ENCODE measurements around the gene PACRG. TPM values are rescaled to one million over a fixed set of nuclear protein-coding genes. Genes with fewer than 3 reads are reported as not detected.

PACRG gene
- total RNA-seq, 1 donor from 2014 or later, result under 0.01 TPM

- Histone ChIP-seq H3K27me3 (ENCODE audit: control insufficient read depth, insufficient read depth, low read length) (no peaks in the 10 kb centered on the region), H3K36me3 (ENCODE audit: control insufficient read depth, insufficient read depth, low read length) (no peaks in the 10 kb centered on the region), H3K4me3 (ENCODE audit: low read depth, low read length) (no peak overlapping the region)
- DNase-seq (ENCODE audit: low read depth), result no peak
- TF ChIP-seq, protein P1, sequence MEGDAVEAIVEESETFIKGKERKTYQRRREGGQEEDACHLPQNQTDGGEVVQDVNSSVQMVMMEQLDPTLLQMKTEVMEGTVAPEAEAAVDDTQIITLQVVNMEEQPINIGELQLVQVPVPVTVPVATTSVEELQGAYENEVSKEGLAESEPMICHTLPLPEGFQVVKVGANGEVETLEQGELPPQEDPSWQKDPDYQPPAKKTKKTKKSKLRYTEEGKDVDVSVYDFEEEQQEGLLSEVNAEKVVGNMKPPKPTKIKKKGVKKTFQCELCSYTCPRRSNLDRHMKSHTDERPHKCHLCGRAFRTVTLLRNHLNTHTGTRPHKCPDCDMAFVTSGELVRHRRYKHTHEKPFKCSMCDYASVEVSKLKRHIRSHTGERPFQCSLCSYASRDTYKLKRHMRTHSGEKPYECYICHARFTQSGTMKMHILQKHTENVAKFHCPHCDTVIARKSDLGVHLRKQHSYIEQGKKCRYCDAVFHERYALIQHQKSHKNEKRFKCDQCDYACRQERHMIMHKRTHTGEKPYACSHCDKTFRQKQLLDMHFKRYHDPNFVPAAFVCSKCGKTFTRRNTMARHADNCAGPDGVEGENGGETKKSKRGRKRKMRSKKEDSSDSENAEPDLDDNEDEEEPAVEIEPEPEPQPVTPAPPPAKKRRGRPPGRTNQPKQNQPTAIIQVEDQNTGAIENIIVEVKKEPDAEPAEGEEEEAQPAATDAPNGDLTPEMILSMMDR (IDR thresholded peaks at IDR 0.05; ENCODE audit: insufficient read depth, low read length, severe bottlenecking), result no peak
- no peak for FAIRE-seq
Measured at GRCh38 chr6:163327165-163327880, 599.5 kb downstream of the PACRG start.

DNA sequence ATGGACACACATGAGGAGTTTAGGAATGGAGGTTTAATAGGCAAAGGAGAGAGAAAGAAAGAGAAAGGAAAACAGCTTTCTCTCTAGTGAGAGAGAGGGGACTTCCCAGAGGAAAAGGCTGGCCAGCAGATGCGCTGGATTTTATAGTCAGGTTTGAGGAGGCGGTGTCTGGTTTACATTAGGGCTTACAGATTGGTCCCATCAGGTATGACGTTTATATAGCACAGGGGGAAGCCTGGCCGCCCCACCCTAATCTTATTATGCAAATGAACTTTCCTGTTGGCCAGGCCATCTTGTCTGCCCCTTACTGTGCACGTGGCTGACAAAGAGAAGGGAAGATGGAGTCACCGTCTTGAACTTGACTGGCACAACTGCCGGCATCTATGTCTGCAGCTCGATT is 600.1 kb downstream of the PACRG start:
- TF ChIP-seq, protein P1 (IDR thresholded peaks at IDR 0.05; ENCODE audit: insufficient read depth, low read length, severe bottlenecking), result no peak
- FAIRE-seq (no peak), DNase-seq (ENCODE audit: low read depth) (no peak)
- Histone ChIP-seq H3K4me3 (ENCODE audit: low read depth, low read length) (no peak overlapping the region), H3K36me3 (ENCODE audit: control insufficient read depth, insufficient read depth, low read length) (no peaks in the 10 kb centered on the region), H3K27me3 (ENCODE audit: control insufficient read depth, insufficient read depth, low read length) (no peaks in the 10 kb centered on the region)

DNA sequence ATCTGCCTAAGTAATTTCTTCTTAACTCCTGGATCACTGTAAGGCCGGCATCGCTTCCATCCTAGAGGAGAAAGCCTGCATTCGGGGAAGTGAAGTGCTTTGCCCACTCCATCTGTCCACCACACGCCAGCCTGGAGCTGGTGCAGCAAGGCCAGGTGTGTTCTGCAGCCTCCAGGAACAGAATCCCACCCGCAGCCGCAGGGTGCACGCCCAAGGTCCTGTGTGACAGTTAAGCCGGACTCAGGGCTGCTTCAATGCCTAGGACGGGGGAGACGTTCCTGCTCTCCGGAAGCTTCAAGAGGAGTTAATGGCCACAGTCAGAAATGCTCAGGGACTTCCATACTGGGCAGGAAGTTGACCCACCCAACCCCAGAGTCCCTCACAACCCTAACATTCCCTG is 600.6 kb downstream of the PACRG start:
- no peak for DNase-seq (ENCODE audit: low read depth)
- no peak overlapping the region for H3K4me3 ChIP-seq (ENCODE audit: low read depth, low read length)
- H3K36me3 ChIP-seq (ENCODE audit: control insufficient read depth, insufficient read depth, low read length), result no peaks in the 10 kb centered on the region
- no peaks in the 10 kb centered on the region for H3K27me3 ChIP-seq (ENCODE audit: control insufficient read depth, insufficient read depth, low read length)
- TF ChIP-seq, protein P1 (IDR thresholded peaks at IDR 0.05; ENCODE audit: insufficient read depth, low read length, severe bottlenecking), result no peak
- no peak for FAIRE-seq

DNA sequence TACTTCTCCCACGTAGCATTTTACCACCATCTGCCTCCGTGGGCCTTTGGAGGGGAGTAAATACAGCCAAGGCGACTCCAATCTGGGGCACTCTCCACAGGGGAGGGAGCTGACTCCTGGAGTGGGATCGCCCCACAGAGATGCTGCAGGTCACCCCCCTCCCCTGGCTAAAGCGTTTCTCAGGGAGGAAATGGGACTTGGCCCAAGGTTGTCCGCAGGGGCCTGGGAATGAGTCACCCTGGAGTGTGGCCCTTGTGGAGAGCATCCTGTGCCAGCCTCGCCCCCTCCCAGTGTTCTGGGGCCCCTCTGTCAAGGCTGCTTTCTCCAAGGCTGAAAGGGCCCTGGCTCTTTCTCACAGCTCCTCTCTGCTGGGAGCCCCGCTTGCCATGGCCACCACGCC is 602.2 kb downstream of the PACRG start:
- no peak for FAIRE-seq

DNA sequence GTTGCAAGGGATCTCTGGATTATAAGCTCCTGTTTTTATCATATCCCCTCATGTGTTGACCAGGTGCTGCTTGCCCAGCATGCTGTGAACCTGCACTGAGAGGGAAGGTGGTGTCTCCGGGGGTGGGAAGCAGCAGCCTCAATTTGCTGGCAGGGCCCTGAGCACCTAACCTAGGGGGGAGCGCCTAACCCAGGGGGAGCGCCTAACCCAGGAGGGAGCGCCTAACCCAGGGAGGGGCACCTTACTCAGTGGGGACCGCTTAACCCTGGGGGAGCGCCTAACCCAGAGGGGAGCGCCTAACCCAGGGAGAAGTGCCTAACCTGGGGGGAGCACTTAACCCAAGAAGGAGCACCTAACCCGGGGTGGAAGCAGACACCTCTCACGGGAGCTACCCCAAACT is 603.5 kb downstream of the PACRG start:
- Histone ChIP-seq H3K4me3 (ENCODE audit: low read depth, low read length) (no peak overlapping the region), H3K36me3 (ENCODE audit: control insufficient read depth, insufficient read depth, low read length) (no peaks in the 10 kb centered on the region), H3K27me3 (ENCODE audit: control insufficient read depth, insufficient read depth, low read length) (no peaks in the 10 kb centered on the region)
- DNase-seq (ENCODE audit: low read depth), result no peak
- no peak for FAIRE-seq
- TF ChIP-seq, protein P1 (IDR thresholded peaks at IDR 0.05; ENCODE audit: insufficient read depth, low read length, severe bottlenecking), result no peak

More for the DNA sequence above, 602.2 kb downstream of the PACRG start:
- Histone ChIP-seq H3K36me3 (ENCODE audit: control insufficient read depth, insufficient read depth, low read length) (no peaks in the 10 kb centered on the region), H3K4me3 (ENCODE audit: low read depth, low read length) (no peak overlapping the region), H3K27me3 (ENCODE audit: control insufficient read depth, insufficient read depth, low read length) (no peaks in the 10 kb centered on the region)
- TF ChIP-seq, protein P1 (IDR thresholded peaks at IDR 0.05; ENCODE audit: insufficient read depth, low read length, severe bottlenecking), result no peak
- DNase-seq (ENCODE audit: low read depth), result no peak

DNA sequence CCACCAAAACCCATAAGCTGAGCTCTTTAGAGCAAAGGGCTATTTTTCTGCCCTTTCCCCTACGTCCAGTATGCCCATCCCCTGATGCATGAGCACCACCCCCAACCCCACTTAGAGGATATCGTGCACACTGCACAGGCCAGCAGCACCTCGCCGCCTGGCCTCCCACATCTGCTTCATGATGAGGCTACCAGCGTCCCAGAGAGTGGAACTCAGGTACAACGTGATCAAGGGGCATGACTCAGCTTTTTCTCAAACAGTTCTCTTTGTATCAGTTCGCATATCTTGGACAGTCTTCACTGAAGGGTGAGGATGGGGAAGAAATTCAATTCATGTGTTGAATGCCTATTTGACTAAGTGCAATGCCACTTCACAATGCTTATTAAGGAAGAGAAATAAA is 604.8 kb downstream of the PACRG start:
- Histone ChIP-seq H3K27me3 (ENCODE audit: control insufficient read depth, insufficient read depth, low read length) (no peaks in the 10 kb centered on the region), H3K4me3 (ENCODE audit: low read depth, low read length) (no peak overlapping the region), H3K36me3 (ENCODE audit: control insufficient read depth, insufficient read depth, low read length) (no peaks in the 10 kb centered on the region)
- TF ChIP-seq, protein P1 (IDR thresholded peaks at IDR 0.05; ENCODE audit: insufficient read depth, low read length, severe bottlenecking), result no peak
- FAIRE-seq, result no peak
- no peak for DNase-seq (ENCODE audit: low read depth)
